Measurements from ENCODE around the gene HIKESHI. TPM values are rescaled to one million over a fixed set of nuclear protein-coding genes. Genes with fewer than 3 reads are reported as not detected.

HIKESHI gene
- total and polyA plus RNA-seq, 2 experiments from 2014 or later: 71.2 to 162 TPM

- no peak overlapping the region for H3K27ac Mint-ChIP-seq
- Histone ChIP-seq H3K4me2 (no peak overlapping the region), H4K20me1 (replicated peaks; ENCODE audit: insufficient read depth) (no peaks in the 10 kb centered on the region; the same call in 1 of the 2 replicates), H3K27me3 (ENCODE audit: insufficient read depth) (no peaks in the 10 kb centered on the region), H3F3A (replicated peaks; ENCODE audit: low read depth) (no peaks in the 10 kb centered on the region), H3K9me2 (ENCODE audit: insufficient read depth) (peaks cover under 1% of the 10 kb centered on the region; the same call in 1 of the 2 replicates), H3K79me2 (replicated peaks; ENCODE audit: insufficient read depth) (no peaks in the 10 kb centered on the region), H3K27ac (ENCODE audit: low read depth) (no peak overlapping the region), H3K36me3 (ENCODE audit: insufficient read depth) (no peaks in the 10 kb centered on the region), H2AFZ (no peak overlapping the region), H3K4me1 (ENCODE audit: insufficient read depth) (no peaks in the 10 kb centered on the region), H3K4me3 (no peak overlapping the region)
- H3K4me1 Mint-ChIP-seq: peaks cover 7% of the 10 kb centered on the region
- H3K4me3 Mint-ChIP-seq: no peak overlapping the region
- no peaks in the 10 kb centered on the region for H3K9me3 Mint-ChIP-seq
- TF ChIP-seq EZH2 (IDR thresholded peaks at IDR 0.05; ENCODE audit: low read depth, unreplicated experiment) (no peak), ZNF462 (CRISPR knock-in tag; IDR thresholded peaks at IDR 0.05) (no peak), ZNF331 (CRISPR knock-in tag; IDR thresholded peaks at IDR 0.05; ENCODE audit: low read depth) (no peak), ETS1 (IDR thresholded peaks at IDR 0.05) (no peak), CTCF (conservative IDR thresholded peaks at IDR 0.05; ENCODE audit: low read depth in 2 of 2) (no peak), ZNF114 (CRISPR knock-in tag; IDR thresholded peaks at IDR 0.05) (no peak), JUNB (IDR thresholded peaks at IDR 0.05; ENCODE audit: unreplicated experiment) (no peak)
- no peaks in the 10 kb centered on the region for H3K36me3 Mint-ChIP-seq (ENCODE audit: low read depth)
- no peak for ATAC-seq
- DNase-seq (ENCODE audit: low spot score): no peak
- H3K27me3 Mint-ChIP-seq (ENCODE audit: insufficient read depth, low read depth, poor library complexity): no peaks in the 10 kb centered on the region
These were observed 84.7 kb downstream of the HIKESHI start for GRCh38 chr11:86386746-86387145.
